Caki2 (cell line): ENCODE measurements around the gene HEXB. TPM values are rescaled to one million over a fixed set of nuclear protein-coding genes. Genes with fewer than 3 reads are reported as not detected.

Source experiments
- DNase-seq: peaks from one replicate; pipeline ENCODE4 v3.0.0-alpha.2; 2015; ENCODE audit warnings: low read depth
- in situ Hi-C: cut with HindIII; loops from 2 replicates; pipeline ENCODE4 v1.10.0; 2016; ENCODE audit warnings: low sequenced_read_pairs, low pct_unique_long_range_greater_than_20kb, mixed read lengths
- total RNA-seq: library from RNA; depleted of rRNA; stranded (reverse); fragments of >200 nt; shearing (Covaris generic); gene quantifications from 2 replicates; pipeline ENCODE4 v1.2.3, GENCODE V29; 2014; ENCODE audit warnings: low replicate concordance; rRNA removed

Gene HEXB
- 119 and 151 TPM in 2 replicates for total RNA-seq

- peak; percentile 77 for DNase-seq
- in situ Hi-C loops: no loop called here
Observed at GRCh38 chr5:74684900-74685851, at the start of gene HEXB. Gene HEXB (plus strand): TSS chr5:74685233. CDS start chr5:74685261, 28 bp downstream.

DNA sequence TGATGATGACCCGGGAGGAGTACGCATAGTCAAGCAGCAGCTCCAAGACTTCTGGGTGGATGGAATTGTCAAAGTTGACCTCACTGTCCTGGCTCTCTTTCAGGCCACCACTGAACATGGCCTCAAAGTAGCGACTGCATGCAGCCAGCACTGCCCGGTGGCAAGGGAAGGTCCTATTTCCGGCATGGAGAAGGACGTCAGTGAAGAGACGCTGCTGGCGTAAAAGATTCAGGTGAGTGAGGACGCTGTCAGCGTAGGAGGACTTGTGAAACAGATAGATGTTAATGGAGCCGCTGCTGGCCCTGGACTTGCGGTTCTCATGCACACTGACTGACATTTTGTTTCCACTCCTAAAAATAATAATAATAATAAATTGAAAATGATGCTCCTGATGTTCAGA, 48.9 kb upstream of the HEXB start:
- no peak for DNase-seq
- in situ Hi-C loops: no loop called here

- no peak for DNase-seq
- in situ Hi-C loops: no loop called here
Observed at GRCh38 chr5:74636552-74636951, 48.5 kb upstream of the HEXB start.

- no peak for DNase-seq
- in situ Hi-C loops: no loop called here
Observed at GRCh38 chr5:74638544-74638969, 46.5 kb upstream of the HEXB start.

GRCh38 chr5:74638970-74639806, 45.8 kb upstream of the HEXB start:
- in situ Hi-C loops: no loop called here
- DNase-seq: peak; percentile 26

- in situ Hi-C loops: no loop called here
- DNase-seq: no peak
Observed at GRCh38 chr5:74639807-74640449, 45.1 kb upstream of the HEXB start.

- peak; percentile 95 for DNase-seq
Observed at GRCh38 chr5:74640450-74640953, 44.5 kb upstream of the HEXB start, which contains the start of gene ENC1. Gene ENC1 (minus strand): TSS chr5:74640728. CDS start chr5:74636485, 4,243 bp downstream.

GRCh38 chr5:74640954-74641734, 43.9 kb upstream of the HEXB start:
- in situ Hi-C loops: no loop called here
- peak; percentile 85 for DNase-seq

More at GRCh38 chr5:74640450-74640953, 44.5 kb upstream of the HEXB start, which contains the start of gene ENC1:
- in situ Hi-C loops: no loop called here

GRCh38 chr5:74641735-74642542, 43.1 kb upstream of the HEXB start:
- DNase-seq: peak; percentile 67
- in situ Hi-C loops: no loop called here

GRCh38 chr5:74642543-74642863, 42.5 kb upstream of the HEXB start:
- in situ Hi-C loops: no loop called here
- DNase-seq: no peak

DNA sequence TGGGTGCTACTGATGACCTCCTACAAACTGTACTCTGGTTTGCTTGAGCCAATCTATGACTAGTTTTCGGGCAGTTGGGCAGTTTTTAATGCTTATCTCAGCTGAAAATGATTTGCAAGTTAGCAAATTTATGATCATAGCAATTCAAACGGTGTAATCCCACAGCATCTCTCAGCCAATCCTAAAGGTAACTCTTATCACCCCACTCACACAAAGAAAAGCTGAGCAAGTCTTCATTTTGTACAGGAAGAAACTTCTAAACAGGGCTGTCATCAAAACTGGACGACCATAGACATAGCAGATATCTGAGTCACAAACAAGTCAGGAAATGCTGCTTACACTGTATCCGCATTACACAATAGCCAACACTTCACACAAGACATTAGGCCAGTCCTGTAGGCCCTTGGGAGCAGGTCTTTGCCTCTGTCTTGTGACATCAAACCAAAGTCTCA, 41.9 kb upstream of the HEXB start:
- DNase-seq: no peak
- in situ Hi-C loops: no loop called here

DNA sequence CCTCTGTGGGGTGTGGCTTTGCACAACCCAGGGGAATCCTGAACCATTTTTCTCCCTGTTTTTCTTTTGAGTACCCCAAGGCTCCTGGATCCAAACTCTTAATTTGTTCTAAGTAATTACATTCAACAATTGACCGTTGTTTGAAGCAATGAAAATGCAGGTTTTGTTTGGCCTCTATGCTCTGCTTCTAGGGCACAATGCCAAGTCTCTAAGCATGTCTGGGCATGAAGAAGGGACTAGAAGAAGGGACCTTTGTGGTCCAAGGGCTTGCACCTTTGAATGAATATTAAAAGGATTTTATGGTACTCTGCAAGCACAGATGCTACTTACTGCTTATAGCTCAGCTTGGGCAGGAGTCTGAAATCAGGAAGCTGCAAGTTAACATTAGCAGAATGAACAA, 37.9 kb upstream of the HEXB start:
- in situ Hi-C loops: no loop called here
- no peak for DNase-seq

DNA sequence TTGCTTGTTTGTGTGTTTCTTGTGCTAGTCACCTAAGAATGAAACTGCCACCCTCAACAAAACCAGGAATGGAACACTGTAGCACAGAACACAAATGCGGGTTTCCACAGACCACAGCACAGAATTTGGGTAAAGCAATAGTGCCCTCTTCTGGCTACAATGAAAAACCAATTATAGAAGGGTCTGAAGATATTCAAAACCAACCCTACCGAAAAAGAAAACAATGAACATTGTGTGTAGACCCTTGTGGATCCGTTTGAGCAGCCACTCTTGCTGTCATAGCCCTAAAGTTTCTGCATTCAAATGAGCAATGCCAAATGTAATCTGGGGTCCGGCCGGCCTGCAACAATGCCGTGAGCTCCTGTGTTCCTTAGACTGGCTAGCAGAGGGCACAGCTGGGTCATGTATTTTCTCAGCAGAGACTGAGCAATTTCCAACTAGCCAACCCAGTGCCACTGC, 36.2 kb upstream of the HEXB start:
- in situ Hi-C loops: no loop called here
- DNase-seq: peak; percentile 41

DNA sequence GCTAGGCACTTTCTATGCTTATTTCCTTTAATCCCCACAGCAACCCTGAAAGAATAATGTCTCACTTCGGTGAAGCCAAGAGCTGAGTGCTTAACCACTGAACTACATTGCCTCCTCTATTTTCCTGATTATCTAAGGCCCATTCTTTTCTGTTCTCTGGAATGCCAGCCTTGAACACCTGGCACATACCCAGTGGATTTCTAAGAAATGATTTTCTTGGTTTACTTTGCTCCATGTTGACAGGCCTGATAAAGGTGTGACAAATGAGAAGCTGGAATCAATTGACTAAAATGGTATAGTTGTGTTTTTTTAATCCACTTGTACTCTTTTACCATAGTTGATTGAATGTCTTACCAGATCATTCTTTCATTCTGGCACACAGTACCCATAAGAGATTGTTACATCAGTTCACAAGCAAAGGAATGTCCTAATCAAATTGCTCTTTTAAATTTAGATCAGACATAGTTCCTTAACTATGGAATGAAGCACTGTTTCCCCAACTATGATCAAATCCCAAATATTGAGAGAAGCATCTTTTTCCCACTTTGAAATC, 35.5 kb upstream of the HEXB start:
- DNase-seq: no peak
- in situ Hi-C loops: no loop called here

DNA sequence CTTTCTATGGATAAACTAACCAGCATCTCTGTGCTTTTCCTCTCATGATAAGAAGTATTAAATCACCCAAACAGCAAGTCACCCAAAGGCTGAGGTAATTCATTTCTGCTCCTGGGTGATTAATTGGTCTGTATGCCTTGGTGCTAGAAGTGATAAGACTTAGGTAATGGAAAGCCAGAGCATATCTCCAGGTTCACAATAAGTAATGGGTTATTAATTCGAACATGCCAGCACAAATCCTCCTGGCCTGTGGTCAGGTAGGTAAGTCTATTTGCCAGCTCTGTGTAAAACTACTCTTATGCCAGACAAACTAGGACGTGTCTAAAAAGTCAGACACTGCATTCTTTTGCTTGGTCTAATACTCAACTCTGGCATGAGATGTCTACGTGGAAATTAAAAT, 33.3 kb upstream of the HEXB start:
- in situ Hi-C loops: no loop called here

DNA sequence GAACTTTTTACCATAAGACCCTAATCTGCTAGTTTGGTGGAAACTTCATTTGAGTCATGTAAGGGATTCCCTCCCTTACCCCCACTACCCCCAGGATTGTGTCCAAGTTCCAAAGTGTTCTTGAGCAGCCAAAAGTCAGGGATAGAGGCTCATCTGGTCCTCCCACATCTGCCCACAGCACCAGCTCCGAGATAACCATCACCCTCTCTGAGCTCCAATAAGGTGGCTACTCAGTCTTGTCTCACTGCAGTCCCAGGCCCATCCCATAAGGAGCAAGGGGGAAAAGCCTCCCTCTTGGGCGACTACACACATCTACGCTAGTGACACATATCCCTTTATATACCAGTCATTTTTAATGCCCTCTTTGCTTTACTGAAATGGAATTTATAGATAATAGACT, 32.5 kb upstream of the HEXB start:
- no peak for DNase-seq
- in situ Hi-C loops: no loop called here

More for the DNA sequence above, 33.3 kb upstream of the HEXB start:
- DNase-seq: peak; percentile 27
